Left lobe of liver (tissue), 1 donor: ENCODE measurements around the gene ERGIC1. TPM values are rescaled to one million over a fixed set of nuclear protein-coding genes. Genes with fewer than 3 reads are reported as not detected.

ENCODE experiments used
- total RNA-seq: library from RNA; stranded (reverse); gene quantifications from one replicate; pipeline ENCODE4 v1.2.1, GENCODE V29; 2021
- donor health status: DM: no; HTN: yes; CAD: no.

The ERGIC1 gene
- total RNA-seq, 1 donor from 2014 or later, result 158 TPM

Other genes with a start within 250 kb of the ERGIC1 start
- 9.5 TPM for gene NEURL1B, start 193.0 kb upstream of the ERGIC1 start, total RNA-seq
- gene DUSP1, start 63.1 kb upstream of the ERGIC1 start, total RNA-seq, result 145 TPM
- gene RPL26L1, start 125.2 kb downstream of the ERGIC1 start, total RNA-seq, result 16.3 TPM
- gene ATP6V0E1, start 149.5 kb downstream of the ERGIC1 start, total RNA-seq, result 110 TPM
- 10.2 TPM for gene CREBRF, start 222.1 kb downstream of the ERGIC1 start, total RNA-seq